ENCODE data around the gene LIME1. TPM values are rescaled to one million over a fixed set of nuclear protein-coding genes. Genes with fewer than 3 reads are reported as not detected.

The LIME1 gene
- polyA plus RNA-seq = not detected in 2 replicates

GRCh38 chr20:63735859-63736718, at the start of gene LIME1:
Gene LIME1, plus strand, starts transcription at chr20:63736664. Its CDS starts 886 bp downstream, at chr20:63737550.

GRCh38 chr20:63696628-63697356, 39.7 kb upstream of the LIME1 start, which contains the start of gene TNFRSF6B:
Gene TNFRSF6B, plus strand, starts transcription at chr20:63696652. Its CDS starts 116 bp downstream, at chr20:63696768.

DNA sequence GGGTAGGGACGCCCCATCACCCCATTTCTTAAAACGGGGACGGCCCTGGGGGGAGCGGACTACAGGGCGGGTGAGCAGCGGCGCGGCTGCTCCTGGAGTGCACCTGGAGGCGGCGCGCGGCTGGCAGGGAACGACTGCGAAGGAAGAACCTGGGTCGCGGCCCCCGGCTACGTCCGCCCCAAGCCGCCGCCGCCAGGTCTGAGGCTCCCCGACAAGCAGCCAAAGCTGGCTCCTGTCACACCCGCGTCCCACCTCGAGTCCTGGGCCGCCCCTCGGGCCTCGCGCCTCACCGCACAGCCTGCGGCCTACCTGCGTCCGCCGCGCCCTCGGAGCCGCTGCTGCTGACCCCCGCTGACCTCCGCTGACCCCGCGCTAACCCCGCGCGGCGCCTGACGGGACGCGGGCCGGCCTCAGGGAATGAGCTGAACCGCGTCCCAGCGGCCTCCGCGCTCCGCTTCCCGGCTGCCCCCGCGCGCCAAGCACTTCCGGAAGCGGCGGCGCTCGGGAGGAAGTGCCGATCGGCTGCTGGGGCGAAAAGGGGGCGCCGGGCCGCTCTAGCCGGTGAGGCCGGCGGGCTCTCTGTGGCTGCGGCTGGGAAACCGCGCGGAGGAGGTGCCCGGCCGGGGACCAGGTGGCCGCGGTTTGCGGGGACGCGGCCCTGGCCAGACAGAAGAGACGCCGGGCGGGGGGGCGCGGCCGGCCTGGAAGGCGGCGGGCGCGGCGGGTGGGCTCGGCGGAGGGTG, 28.7 kb upstream of the LIME1 start, which contains the start of the genes ARFRP1 and ZGPAT:
TSS of gene ARFRP1 (minus strand) at position 419 of the 743 bp plus-strand sequence. CDS start 885 bp downstream, outside the sequence.
TSS of gene ZGPAT (plus strand) at position 482 of the 743 bp plus-strand sequence. CDS start 542 bp downstream, outside the sequence.

GRCh38 chr20:63739130-63740069, 2.9 kb downstream of the LIME1 start, which contains the start of gene SLC2A4RG:
Gene SLC2A4RG, plus strand, starts transcription at chr20:63739776. Its CDS starts 137 bp downstream, at chr20:63739913.

Other genes with a start within 250 kb of the LIME1 start
- gene EEF1A2, start 237.6 kb upstream of the LIME1 start, polyA plus RNA-seq = 13.6 and 15.1 TPM in 2 replicates
- gene PPDPF, start 215.9 kb upstream of the LIME1 start, polyA plus RNA-seq = 2.1 and 3.0 TPM in 2 replicates
- gene PTK6, start 199.3 kb upstream of the LIME1 start, polyA plus RNA-seq = not detected in 2 replicates
- gene SRMS, start 188.9 kb upstream of the LIME1 start, polyA plus RNA-seq = not detected in 2 replicates
- not detected in 2 replicates for gene FNDC11, start 182.5 kb upstream of the LIME1 start, polyA plus RNA-seq
- not detected in 2 replicates for gene HELZ2, start 162.4 kb upstream of the LIME1 start, polyA plus RNA-seq
- 0.35 and 1.3 TPM in 2 replicates for gene GMEB2, start 109.6 kb upstream of the LIME1 start, polyA plus RNA-seq
- 30.7 and 32.0 TPM in 2 replicates for gene STMN3, start 83.2 kb upstream of the LIME1 start, polyA plus RNA-seq
- 0.21 TPM in 1 of 2 replicates, not detected in the other for gene RTEL1, start 78.4 kb upstream of the LIME1 start, polyA plus RNA-seq
- gene TNFRSF6B, start 40.0 kb upstream of the LIME1 start, polyA plus RNA-seq = not detected in 2 replicates
- gene ARFRP1, start 28.7 kb upstream of the LIME1 start, polyA plus RNA-seq = 1.7 and 5.3 TPM in 2 replicates
- 0.38 and 0.73 TPM in 2 replicates for gene ZGPAT, start 28.6 kb upstream of the LIME1 start, polyA plus RNA-seq
- gene SLC2A4RG, start 3.1 kb downstream of the LIME1 start, polyA plus RNA-seq = 0.93 TPM in 1 of 2 replicates, not detected in the other
- 2.8 and 6.3 TPM in 2 replicates for gene ZBTB46, start 94.6 kb downstream of the LIME1 start, polyA plus RNA-seq
- gene ABHD16B, start 124.8 kb downstream of the LIME1 start, polyA plus RNA-seq = not detected in 2 replicates
- gene TPD52L2, start 128.6 kb downstream of the LIME1 start, polyA plus RNA-seq = 7.6 and 9.1 TPM in 2 replicates
- 8.3 and 9.6 TPM in 2 replicates for gene DNAJC5, start 158.5 kb downstream of the LIME1 start, polyA plus RNA-seq
- 3.1 and 5.6 TPM in 2 replicates for gene UCKL1, start 219.8 kb downstream of the LIME1 start, polyA plus RNA-seq
- gene ZNF512B, start 233.3 kb downstream of the LIME1 start, polyA plus RNA-seq = 0.05 and 0.06 TPM in 2 replicates
- 0.25 and 0.73 TPM in 2 replicates for gene SAMD10, start 243.0 kb downstream of the LIME1 start, polyA plus RNA-seq
- 11.7 and 17.3 TPM in 2 replicates for gene PRPF6, start 244.5 kb downstream of the LIME1 start, polyA plus RNA-seq

Data from Purkinje cell (primary cell).